Measurements from ENCODE around the gene APIP.

The APIP gene

DNA sequence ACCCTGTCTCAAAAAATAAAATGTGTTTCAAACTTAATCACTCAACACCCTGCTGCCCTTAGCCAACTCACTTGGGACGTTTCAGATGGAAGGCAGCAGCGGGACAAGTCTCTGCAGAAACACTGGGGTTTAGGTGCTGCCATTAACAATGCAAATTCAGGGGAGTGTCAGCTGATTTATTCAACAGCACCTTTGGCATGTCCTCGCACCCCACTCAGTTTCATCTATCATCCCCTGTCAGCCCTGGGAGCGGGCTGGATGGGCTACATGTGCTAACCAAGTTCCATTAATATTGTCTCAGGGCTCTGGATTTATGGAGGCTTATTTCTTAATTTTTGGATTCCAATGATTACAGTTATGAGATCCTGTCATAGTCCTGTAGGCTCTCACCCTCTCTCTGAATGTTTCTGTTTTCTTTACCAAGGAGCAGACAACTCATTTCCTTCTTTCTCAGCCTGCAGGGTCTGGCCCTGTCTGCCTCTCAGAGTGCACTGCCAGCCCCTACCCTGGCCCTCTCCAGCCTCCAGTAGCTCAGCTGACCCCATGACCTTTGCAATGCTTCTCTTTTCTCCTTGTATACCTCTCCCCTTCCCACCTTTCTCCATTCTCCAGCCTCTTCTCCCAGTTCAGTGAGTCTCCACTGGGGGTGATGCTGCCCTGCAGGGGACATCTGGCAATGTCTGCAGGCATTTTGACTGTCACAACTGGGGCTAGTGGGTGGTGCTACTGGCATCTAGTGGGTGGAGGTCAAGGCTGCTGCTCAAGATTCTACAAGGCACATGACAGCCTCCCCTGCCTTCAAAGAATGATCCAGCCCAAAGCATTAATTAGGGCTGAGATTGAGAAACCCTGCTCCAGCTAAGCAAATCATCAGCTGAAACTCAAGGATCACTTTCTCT, 79.0 kb downstream of the APIP start:
- no peak for DNase-seq

DNA sequence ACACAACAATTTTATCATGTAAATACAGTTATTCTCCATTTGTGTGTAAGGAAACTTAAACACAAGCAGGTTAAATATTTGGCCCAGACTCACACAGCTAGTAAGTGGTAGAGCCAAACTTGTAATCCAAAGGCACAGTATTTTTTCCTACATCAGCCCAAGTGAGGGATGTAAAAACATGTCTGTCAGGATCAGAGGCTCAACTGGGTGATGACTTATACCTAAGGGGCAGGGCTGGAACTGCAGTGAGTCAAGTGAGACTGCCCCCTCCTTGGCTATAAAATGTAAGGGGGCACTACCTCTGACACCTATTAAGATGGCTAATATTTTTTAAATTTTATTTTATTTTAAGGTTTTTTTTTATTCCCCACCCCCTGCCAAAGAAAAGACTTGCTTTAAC, 82.6 kb downstream of the APIP start:
- no peak for DNase-seq

Measured in stimulated activated CD4-positive, alpha-beta T cell treated with anti-CD3 and anti-CD28 coated beads, Interleukin-2, amount 100 ng/mL, for 48 hours (primary cell).